ENCODE results near the gene SNN. TPM values are rescaled to one million over a fixed set of nuclear protein-coding genes. Genes with fewer than 3 reads are reported as not detected.

The SNN gene
- total RNA-seq, 1 experiment from 2014 or later: 12.6 TPM

GRCh38 chr16:11691235-11691634, 23.0 kb downstream of the SNN start:
- TF ChIP-seq EZH2 (IDR thresholded peaks at IDR 0.05; ENCODE audit: low read depth): no peak
- TF ChIP-seq CTCF (conservative IDR thresholded peaks at IDR 0.05): no peak
- CTCF ChIA-PET: no interaction called here
- no TSS peak for BruUV-seq (replicated peaks)
- Histone ChIP-seq H3K27me3 (ENCODE audit: insufficient read depth, low read depth) (no peaks in the 10 kb centered on the region), H3K9me3 (ENCODE audit: insufficient read depth, low read depth) (no peaks in the 10 kb centered on the region), H3K79me2 (ENCODE audit: low read depth) (no peaks in the 10 kb centered on the region), H2AFZ (no peak overlapping the region), H4K20me1 (ENCODE audit: insufficient read depth) (peaks cover 19% of the 10 kb centered on the region), H3K4me1 (replicated peaks; ENCODE audit: insufficient read depth) (peaks cover 11% of the 10 kb centered on the region), H3K27ac (no peak overlapping the region), H3K36me3 (ENCODE audit: low read depth) (peaks cover 19% of the 10 kb centered on the region), H3K4me2 (no peak overlapping the region), H3K9me2 (ENCODE audit: insufficient read depth) (no peaks in the 10 kb centered on the region), H3F3A (ENCODE audit: insufficient read depth, low read depth) (0 out of 2 replicates have a peak, but pooled peaks cover 14% of the 10 kb centered on the region), H3K4me3 (no peak overlapping the region)
- POLR2A ChIA-PET (ENCODE audit: unreplicated experiment): no interaction called here
- no peak for DNase-seq
- intact Hi-C loops (cut with micrococcal nuclease; ENCODE audit: unreplicated experiment): no loop called here

GRCh38 chr16:11691771-11692170, 23.5 kb downstream of the SNN start:
- no peak overlapping the region for H3K4me2 ChIP-seq
- H3K9me3 ChIP-seq (ENCODE audit: insufficient read depth, low read depth): no peaks in the 10 kb centered on the region
- no peaks in the 10 kb centered on the region for H3K79me2 ChIP-seq (ENCODE audit: low read depth)
- no peak overlapping the region for H2AFZ ChIP-seq
- peaks cover 13% of the 10 kb centered on the region for H3K36me3 ChIP-seq (ENCODE audit: low read depth)
- H3K4me3 ChIP-seq: no peak overlapping the region
- peaks cover 19% of the 10 kb centered on the region for H4K20me1 ChIP-seq (ENCODE audit: insufficient read depth)
- CTCF ChIA-PET: no interaction called here
- POLR2A ChIA-PET (ENCODE audit: unreplicated experiment): no interaction called here
- BruUV-seq (replicated peaks): no TSS peak
- TF ChIP-seq CTCF (conservative IDR thresholded peaks at IDR 0.05) (no peak), EZH2 (IDR thresholded peaks at IDR 0.05; ENCODE audit: low read depth) (no peak)
- no peak for DNase-seq
- 0 out of 2 replicates have a peak, but pooled peaks cover 14% of the 10 kb centered on the region for H3F3A ChIP-seq (ENCODE audit: insufficient read depth, low read depth)
- intact Hi-C loops (cut with micrococcal nuclease; ENCODE audit: unreplicated experiment): no loop called here
- peaks cover 11% of the 10 kb centered on the region for H3K4me1 ChIP-seq (replicated peaks; ENCODE audit: insufficient read depth)
- no peak overlapping the region for H3K27ac ChIP-seq
- no peaks in the 10 kb centered on the region for H3K9me2 ChIP-seq (ENCODE audit: insufficient read depth)
- no peaks in the 10 kb centered on the region for H3K27me3 ChIP-seq (ENCODE audit: insufficient read depth, low read depth)

- intact Hi-C loops (cut with micrococcal nuclease; ENCODE audit: unreplicated experiment): no loop called here
- Histone ChIP-seq H3K9me2 (ENCODE audit: insufficient read depth) (no peaks in the 10 kb centered on the region), H3K4me1 (replicated peaks; ENCODE audit: insufficient read depth) (peaks cover 11% of the 10 kb centered on the region), H4K20me1 (ENCODE audit: insufficient read depth) (peaks cover 19% of the 10 kb centered on the region), H3F3A (ENCODE audit: insufficient read depth, low read depth) (0 out of 2 replicates have a peak, but pooled peaks cover 14% of the 10 kb centered on the region), H3K4me3 (no peak overlapping the region), H3K36me3 (ENCODE audit: low read depth) (peaks cover 11% of the 10 kb centered on the region; the same call in 1 of the 2 replicates), H3K27ac (no peak overlapping the region), H2AFZ (no peak overlapping the region), H3K9me3 (ENCODE audit: insufficient read depth, low read depth) (no peaks in the 10 kb centered on the region), H3K79me2 (ENCODE audit: low read depth) (no peaks in the 10 kb centered on the region), H3K4me2 (no peak overlapping the region), H3K27me3 (ENCODE audit: insufficient read depth, low read depth) (no peaks in the 10 kb centered on the region)
- no TSS peak for BruUV-seq (replicated peaks)
- TF ChIP-seq CTCF (conservative IDR thresholded peaks at IDR 0.05): no peak
- no peak for TF ChIP-seq EZH2 (IDR thresholded peaks at IDR 0.05; ENCODE audit: low read depth)
- no peak for DNase-seq
- CTCF ChIA-PET: no interaction called here
- POLR2A ChIA-PET (ENCODE audit: unreplicated experiment): no interaction called here
Observed at GRCh38 chr16:11692171-11692570, 23.9 kb downstream of the SNN start.
